ENCODE measurements around the gene KYAT1. TPM values are rescaled to one million over a fixed set of nuclear protein-coding genes. Genes with fewer than 3 reads are reported as not detected.
A peak's percentile ranks its signal among the peaks of the same experiment; 100 is the strongest.

Gene KYAT1
- total RNA-seq, 4 donors from 2014 or later = 4.0 to 9.4 (median 5.7) TPM

GRCh38 chr9:128909859-128910258 is 28.1 kb upstream of the KYAT1 start:
- TF ChIP-seq CTCF (IDR thresholded peaks at IDR 0.05) (no peak), POLR2A (IDR thresholded peaks at IDR 0.05) (no peak)
- Histone ChIP-seq H3K9me3 (no peaks in the 10 kb centered on the region), H3K4me3 (no peak overlapping the region), H3K4me1 (peaks cover 25 to 71% (median 52%) of the 10 kb centered on the region in 3 donors), H3K27ac (peak overlapping the region; percentile 48 to 93 (median 79)), H3K36me3 (peaks cover 26 to 82% (median 44%) of the 10 kb centered on the region in 3 donors), H3K27me3 (no peaks in the 10 kb centered on the region)
- intact Hi-C loops (cut with DNase I) = no loop called here
- no peak for DNase-seq
- WGBS, 2 donors = 57 to 63% methylated on average over 1 to 2 of the region's 4 CpGs

GRCh38 chr9:128908372-128908771 is 26.6 kb upstream of the KYAT1 start:
- Histone ChIP-seq H3K4me3 (no peak overlapping the region), H3K27me3 (no peaks in the 10 kb centered on the region), H3K4me1 (peaks cover 30 to 68% (median 47%) of the 10 kb centered on the region in 3 donors), H3K9me3 (no peaks in the 10 kb centered on the region), H3K36me3 (peaks cover 26 to 67% (median 44%) of the 10 kb centered on the region in 3 donors), H3K27ac (no peak overlapping the region)
- intact Hi-C loops (cut with DNase I) = no loop called here
- 100% methylated on average over 6 of the region's 24 CpGs; no CpG with 5 or more reads in 1 of the 2 donors for WGBS, 2 donors
- DNase-seq = no peak
- TF ChIP-seq CTCF (IDR thresholded peaks at IDR 0.05) = no peak
- TF ChIP-seq POLR2A (IDR thresholded peaks at IDR 0.05) = no peak

GRCh38 chr9:128906741-128907140 is 25.0 kb upstream of the KYAT1 start:
- no peaks in the 10 kb centered on the region for H3K27me3 ChIP-seq
- WGBS, 2 donors = 19 to 60% methylated on average over 2 of the region's 2 CpGs
- peak overlapping the region in 3 of 4 donors; percentile 0 to 34 (median 1) for H3K27ac ChIP-seq
- intact Hi-C loops (cut with DNase I) = no loop called here
- no peaks in the 10 kb centered on the region for H3K9me3 ChIP-seq
- no peak for DNase-seq
- H3K36me3 ChIP-seq = peaks cover 26 to 64% (median 44%) of the 10 kb centered on the region in 3 donors
- H3K4me3 ChIP-seq = no peak overlapping the region
- H3K4me1 ChIP-seq = peaks cover 29 to 68% (median 45%) of the 10 kb centered on the region in 3 donors
- no peak for TF ChIP-seq CTCF (IDR thresholded peaks at IDR 0.05)
- no peak for TF ChIP-seq POLR2A (IDR thresholded peaks at IDR 0.05)

GRCh38 chr9:128905964-128906363 is 24.2 kb upstream of the KYAT1 start:
- no peak overlapping the region for H3K4me3 ChIP-seq
- H3K9me3 ChIP-seq = no peaks in the 10 kb centered on the region
- TF ChIP-seq POLR2A (IDR thresholded peaks at IDR 0.05) (no peak), CTCF (IDR thresholded peaks at IDR 0.05) (no peak)
- intact Hi-C loops (cut with DNase I) = no loop called here
- DNase-seq = no peak
- H3K36me3 ChIP-seq = peaks cover 26 to 67% (median 38%) of the 10 kb centered on the region in 3 donors
- H3K27ac ChIP-seq = peak overlapping the region in 3 of 4 donors; percentile 43 to 100 (median 99)
- H3K27me3 ChIP-seq = no peaks in the 10 kb centered on the region
- peaks cover 33 to 68% (median 45%) of the 10 kb centered on the region in 3 donors for H3K4me1 ChIP-seq
- 83 to 91% methylated on average over 6 to 7 of the region's 7 CpGs for WGBS, 2 donors

- DNase-seq = no peak
- intact Hi-C loops (cut with DNase I) = no loop called here
- 70 to 71% methylated on average over 10 of the region's 10 CpGs for WGBS, 2 donors
- Histone ChIP-seq H3K4me3 (no peak overlapping the region), H3K9me3 (no peaks in the 10 kb centered on the region), H3K27ac (peak overlapping the region; percentile 91 to 100 (median 97)), H3K36me3 (peaks cover 20 to 50% (median 22%) of the 10 kb centered on the region in 3 donors), H3K27me3 (no peaks in the 10 kb centered on the region), H3K4me1 (peaks cover 49 to 68% (median 50%) of the 10 kb centered on the region in 3 donors)
- TF ChIP-seq POLR2A (IDR thresholded peaks at IDR 0.05) (no peak), CTCF (IDR thresholded peaks at IDR 0.05) (no peak)
These were observed 22.3 kb upstream of the KYAT1 start for GRCh38 chr9:128903871-128904620.
